Spleen (tissue), 7 donors: ENCODE results near the gene TMEM50A.
"Not testable (repeated sequence)": the region's sequence is repeated elsewhere in the genome, so short reads cannot be mapped to it uniquely, and the experiment has no call there.

Experiments used
- CTCF ChIP-seq, 11 experiments: fragments of 200-600 bp in 7 of 11; fragments of 450-650 bp in 4 of 11; sonication (generic) in 4 of 11; IDR thresholded peaks in 8 of 11; conservative IDR thresholded peaks in 3 of 11; 1 replicate in 7 of 11; 2 replicates in 4 of 11; pipeline versions ENCODE4 v1.4.0 to v1.8.0; 2016 to 2021; ENCODE audit warnings: antibody characterized with exemption in 11 of 11, inconsistent platforms in 4 of 11, mild to moderate bottlenecking in 1 of 11
- POLR2A ChIP-seq, 3 donors: fragments of 450-650 bp; IDR thresholded peaks; one replicate each; pipeline ENCODE4 v1.5.1; 2017; ENCODE audit warnings: antibody characterized with exemption in 3 of 3, mild to moderate bottlenecking in 1 of 3
- POLR2AphosphoS5 ChIP-seq, 3 donors: sonication (generic); formaldehyde crosslinking; IDR thresholded peaks; one replicate each; pipeline ENCODE4 v1.5.1; 2017; ENCODE audit warnings: antibody characterized with exemption in 3 of 3
- donor health status: DM: no; HTN: no; CAD: no; lungs with moderate emphysema.
- donor health status: DM: no; HTN: no; CAD: no.
- donor health status: DM: no; HTN: no; CAD: no.

- not testable (repeated sequence) for TF ChIP-seq POLR2AphosphoS5 (IDR thresholded peaks at IDR 0.05); CTCF (IDR thresholded peaks at IDR 0.05 in 8 of 11, conservative IDR thresholded peaks at IDR 0.05 in 3 of 11); POLR2A (IDR thresholded peaks at IDR 0.05)
These were observed 8.2 kb upstream of the TMEM50A start for GRCh38 chr1:25329950-25330349.
